RCC 7860 (cell line): ENCODE data around the gene SEC23IP.
"Not testable (repeated sequence)": the region's sequence is repeated elsewhere in the genome, so short reads cannot be mapped to it uniquely, and the experiment has no call there.

Experiments
- DNase-seq: peaks from one replicate; pipeline ENCODE4 v3.0.0-alpha.2; 2015; ENCODE audit warnings: low spot score
- FAIRE-seq: peaks from 2 replicates; lab custom pipeline; 2012; peaks lifted over from hg19 to GRCh38; lab: Jason Lieb, UNC

The SEC23IP gene

DNA sequence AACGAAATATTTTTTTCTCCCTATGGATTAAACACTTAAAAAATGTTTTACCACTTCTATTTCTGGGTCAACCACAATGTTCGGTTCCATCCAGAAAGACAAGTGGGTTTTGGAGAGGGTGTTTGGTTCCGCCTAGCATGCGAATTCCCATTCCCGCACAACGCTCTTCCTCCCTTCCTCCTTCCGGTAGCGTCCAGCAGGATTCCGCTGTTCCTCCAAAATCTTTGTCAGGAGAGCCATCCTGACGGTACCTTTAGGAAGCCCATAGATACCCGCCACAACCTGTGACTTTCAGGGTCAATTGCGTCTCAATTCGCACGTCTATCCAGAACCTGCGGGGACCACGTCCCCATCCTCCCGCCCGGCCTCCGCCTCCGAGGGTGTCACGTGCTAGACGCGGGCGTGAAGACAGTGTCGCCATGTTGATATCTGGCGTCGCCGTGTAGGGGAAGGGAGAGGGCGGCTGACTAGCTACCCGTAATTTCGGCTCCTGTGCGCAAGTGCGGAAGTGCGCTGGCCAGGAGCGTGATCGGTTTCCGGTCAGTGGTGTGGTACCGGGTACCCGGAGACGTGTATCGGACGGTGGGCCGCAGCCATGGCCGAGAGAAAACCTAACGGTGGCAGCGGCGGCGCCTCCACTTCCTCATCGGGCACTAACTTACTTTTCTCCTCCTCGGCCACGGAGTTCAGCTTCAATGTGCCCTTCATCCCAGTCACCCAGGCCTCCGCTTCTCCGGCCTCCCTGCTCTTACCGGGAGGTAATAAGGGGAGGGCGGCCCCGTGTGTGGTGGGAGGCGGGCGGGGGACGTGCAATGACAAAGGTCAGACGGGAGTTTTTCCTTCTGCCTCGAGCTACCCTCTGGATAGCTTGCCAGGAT lies at the start of gene SEC23IP:
TSS of gene SEC23IP (plus strand) at position 543 of the 878 bp plus-strand sequence. CDS start at position 596, 53 bp downstream.
- FAIRE-seq (peak; percentile 78), DNase-seq (peak; percentile 89)

GRCh38 chr10:119845656-119846055 lies 46.9 kb upstream of the SEC23IP start:
- FAIRE-seq (no peak), DNase-seq (no peak)

- FAIRE-seq: peak; percentile 35
- peak; percentile 72 for DNase-seq
These were observed 43.3 kb upstream of the SEC23IP start for GRCh38 chr10:119849031-119849789.

GRCh38 chr10:119849944-119850343 lies 42.6 kb upstream of the SEC23IP start:
- DNase-seq: no peak
- FAIRE-seq: no peak

- FAIRE-seq (no peak), DNase-seq (no peak)
These were observed 40.3 kb upstream of the SEC23IP start for GRCh38 chr10:119852277-119852676.

DNA sequence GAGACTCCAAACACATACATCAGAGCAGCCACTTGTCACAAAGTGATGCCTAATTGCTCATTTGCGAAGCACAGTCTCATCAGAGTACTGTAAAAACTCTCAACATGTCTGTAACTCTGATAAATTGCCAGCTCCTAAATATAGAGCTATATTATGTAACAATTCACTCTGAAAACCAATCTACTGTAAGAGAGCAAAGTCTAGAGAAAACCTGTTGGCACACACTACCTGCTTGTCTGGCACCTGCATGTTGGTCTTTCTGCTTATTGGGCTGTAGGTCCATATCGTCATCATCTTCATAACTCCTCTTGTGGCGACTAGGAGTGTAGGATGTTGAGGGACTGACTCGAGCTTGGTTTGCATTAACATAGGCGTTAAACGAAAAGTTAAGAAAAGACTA lies 39.7 kb upstream of the SEC23IP start:
- no peak for DNase-seq
- FAIRE-seq: no peak

GRCh38 chr10:119853574-119853973 lies 39.0 kb upstream of the SEC23IP start:
- DNase-seq (no peak), FAIRE-seq (no peak)

- no peak for FAIRE-seq
- DNase-seq: no peak
These were observed 34.5 kb upstream of the SEC23IP start for GRCh38 chr10:119858063-119858462.

DNA sequence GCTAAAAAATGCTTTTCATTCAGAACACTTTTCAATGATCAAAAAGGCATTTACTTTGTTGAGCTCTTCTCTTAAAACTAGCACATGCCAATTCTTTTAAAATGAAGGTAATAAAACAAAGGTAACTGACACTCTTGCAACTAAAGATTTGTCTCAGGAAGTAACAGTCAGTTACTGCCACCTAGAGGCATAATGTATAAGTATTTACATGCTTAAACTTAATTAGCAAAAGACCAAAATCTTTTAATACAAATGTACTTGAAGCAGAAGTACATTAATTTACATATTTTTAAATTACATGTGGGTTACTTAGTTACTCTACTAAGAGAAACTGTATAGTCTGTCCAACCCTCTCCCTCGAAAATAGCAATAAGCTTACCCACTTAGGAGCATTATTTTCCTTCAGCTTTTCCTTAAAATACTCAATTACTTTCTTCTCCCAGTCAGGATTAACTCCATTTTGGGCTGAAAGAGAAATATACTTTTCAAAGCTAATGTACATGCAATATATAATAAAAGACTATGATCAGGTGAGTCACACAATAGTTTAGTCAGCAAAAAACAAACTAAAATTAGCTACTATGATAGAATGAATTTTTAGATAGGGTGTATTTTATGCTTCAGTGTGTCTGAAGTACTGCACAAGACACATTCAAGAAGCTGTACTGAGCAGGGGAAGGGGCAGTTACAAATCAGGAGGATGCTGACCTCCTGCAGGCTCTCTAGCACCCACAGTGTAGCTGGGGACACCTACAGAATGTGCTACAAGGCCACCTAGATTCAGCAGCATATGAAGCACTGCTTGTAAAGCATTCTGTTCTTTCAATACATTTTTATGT lies 32.9 kb upstream of the SEC23IP start:
- FAIRE-seq (peak; percentile 84), DNase-seq (peak; percentile 40)

- no peak for FAIRE-seq
- DNase-seq: no peak
These were observed 31.5 kb upstream of the SEC23IP start for GRCh38 chr10:119860866-119861607.

DNA sequence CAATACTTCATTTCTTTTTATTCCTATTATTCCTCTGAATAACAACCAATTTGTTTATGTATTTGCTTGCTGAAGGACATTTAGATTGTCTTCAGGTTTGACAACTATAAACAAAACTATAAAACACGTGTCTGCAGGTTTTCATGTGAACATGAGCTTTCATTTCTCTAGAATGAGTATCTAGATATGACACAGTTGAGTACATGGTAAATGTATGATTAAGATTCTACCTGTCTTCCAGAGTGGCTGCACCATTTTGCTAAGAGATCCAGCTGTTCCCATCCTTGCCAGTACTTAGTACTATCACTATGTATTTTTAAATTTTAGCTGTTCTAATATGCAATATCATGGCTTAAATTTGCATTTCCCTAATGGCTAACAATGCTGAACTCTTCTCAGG lies 30.0 kb upstream of the SEC23IP start:
- no peak for FAIRE-seq
- DNase-seq: no peak

GRCh38 chr10:119863951-119864565 lies 28.5 kb upstream of the SEC23IP start:
- no peak for FAIRE-seq
- DNase-seq: no peak

DNA sequence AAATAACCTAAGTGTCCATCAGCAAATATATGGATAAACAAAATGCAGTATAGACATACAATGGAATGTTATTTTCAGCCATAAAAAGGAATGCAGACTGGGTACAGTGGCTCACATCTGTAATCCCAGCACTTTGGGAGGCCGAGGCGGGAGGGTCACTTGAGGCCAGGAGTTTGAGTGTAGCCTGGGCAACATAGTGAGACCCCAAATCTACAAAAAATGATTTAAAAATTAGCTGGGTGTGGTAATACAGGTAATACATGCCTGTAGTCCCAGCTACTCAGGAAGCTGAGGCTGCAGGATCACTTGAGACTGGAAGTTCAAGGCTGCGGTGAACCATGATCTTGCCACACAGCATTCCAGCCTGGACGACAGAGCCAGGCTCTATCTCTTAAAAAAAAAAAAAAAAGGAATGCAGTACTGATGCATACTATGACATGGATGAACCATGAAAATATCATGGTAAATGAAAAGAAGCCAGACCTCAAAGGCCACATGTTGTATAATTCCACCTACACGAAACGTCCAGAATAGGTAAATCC lies 26.8 kb upstream of the SEC23IP start:
- FAIRE-seq (no peak), DNase-seq (no peak)

- DNase-seq (no peak), FAIRE-seq (no peak)
These were observed 25.2 kb upstream of the SEC23IP start for GRCh38 chr10:119867317-119867716.

DNA sequence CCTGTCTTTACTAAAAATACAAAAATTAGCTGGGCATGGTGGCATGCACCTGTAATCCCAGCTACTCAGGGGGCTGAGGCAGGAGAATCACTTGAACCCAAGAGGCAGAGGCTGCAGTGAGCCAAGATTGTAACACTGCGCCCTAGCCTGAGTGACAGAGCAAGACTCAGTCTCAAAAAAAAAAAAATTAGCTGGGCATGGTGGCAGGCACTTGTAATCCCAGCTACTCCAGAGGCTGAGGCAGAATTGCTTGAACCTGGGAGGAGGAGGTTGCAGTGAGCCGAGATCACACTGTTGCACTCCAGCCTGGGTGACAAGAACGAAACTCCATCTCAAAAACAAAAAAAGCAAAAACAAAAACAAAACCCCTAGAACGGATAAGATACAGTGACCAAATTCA lies 23.1 kb upstream of the SEC23IP start:
- FAIRE-seq, DNase-seq: not testable (repeated sequence)

GRCh38 chr10:119871881-119872609 lies 20.5 kb upstream of the SEC23IP start:
- FAIRE-seq (no peak), DNase-seq (peak; percentile 21)

DNA sequence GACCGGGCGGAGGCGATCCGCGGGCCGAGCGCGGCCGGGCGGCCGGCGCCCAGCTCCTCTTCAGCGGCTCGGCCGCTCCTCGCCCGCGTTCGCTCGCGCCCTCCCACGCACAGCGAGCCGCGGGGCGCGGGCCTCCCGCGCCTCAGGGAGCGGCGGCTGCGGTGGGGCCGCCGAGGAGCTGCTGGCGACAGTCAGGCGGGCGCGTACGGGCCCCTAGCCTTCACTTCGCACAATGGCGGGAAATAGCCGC lies 20.0 kb upstream of the SEC23IP start, which contains the start of gene MCMBP:
TSS of gene MCMBP (minus strand) at position 234 of the 250 bp plus-strand sequence. CDS start 259 bp downstream, outside the sequence.
- FAIRE-seq: no peak
- DNase-seq: no peak

DNA sequence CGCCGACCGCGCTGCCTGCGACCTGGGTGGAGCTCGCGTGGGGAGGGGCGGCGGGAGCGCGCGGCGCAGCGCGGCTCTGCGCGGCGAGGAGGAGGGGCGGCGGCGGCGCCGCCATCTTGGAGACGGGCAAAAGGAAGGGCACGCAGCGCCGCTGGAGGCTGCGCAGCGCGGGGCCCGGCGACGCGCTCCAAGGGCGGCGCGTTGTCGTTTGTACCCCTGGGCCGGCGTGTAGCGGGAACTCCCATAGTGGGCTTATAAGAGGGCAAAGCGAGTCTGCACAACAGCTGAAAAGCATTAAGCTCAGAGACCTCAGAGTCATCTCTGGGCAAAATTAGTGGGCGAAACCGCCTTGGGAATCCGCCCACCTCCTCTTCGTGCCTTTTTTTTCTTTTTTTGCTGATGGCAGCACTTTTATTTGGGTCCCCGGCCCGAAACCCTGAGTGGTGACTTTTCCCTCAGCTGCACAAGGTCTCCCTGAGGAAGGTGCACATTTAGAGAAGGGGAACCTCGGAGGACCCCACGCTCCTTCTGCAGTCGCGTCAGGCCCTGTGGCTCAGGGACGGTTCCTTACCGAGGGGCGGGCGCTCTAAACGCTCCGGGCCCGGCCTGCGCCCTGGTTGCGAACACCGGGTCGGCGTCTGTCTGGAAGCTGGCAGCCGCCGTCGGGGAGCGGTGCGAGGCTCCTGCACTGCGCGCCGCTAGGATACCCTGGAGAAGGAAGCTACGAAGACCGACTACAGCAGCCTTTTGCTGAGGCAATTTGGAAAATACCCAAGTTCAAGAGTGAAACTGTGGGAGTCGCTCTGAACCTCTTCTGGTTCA lies 19.5 kb upstream of the SEC23IP start:
- FAIRE-seq (no peak), DNase-seq (peak; percentile 70)
